ENCODE results near the gene ARFGEF2.

- TF ChIP-seq CTCF (IDR thresholded peaks at IDR 0.05) (no peak), POLR2A (IDR thresholded peaks at IDR 0.05) (no peak)
Observed at GRCh38 chr20:49032455-49032854, 110.9 kb downstream of the ARFGEF2 start.

Data from lower leg skin (tissue), 3 donors.